Measurements from ENCODE around the gene KRTAP5-10.
"Not testable (repeated sequence)": the region's sequence is repeated elsewhere in the genome, so short reads cannot be mapped to it uniquely, and the experiment has no call there.

The KRTAP5-10 gene
- total RNA-seq, result 0 to 0.15 (median 0) reads per million in 4 donors

DNA sequence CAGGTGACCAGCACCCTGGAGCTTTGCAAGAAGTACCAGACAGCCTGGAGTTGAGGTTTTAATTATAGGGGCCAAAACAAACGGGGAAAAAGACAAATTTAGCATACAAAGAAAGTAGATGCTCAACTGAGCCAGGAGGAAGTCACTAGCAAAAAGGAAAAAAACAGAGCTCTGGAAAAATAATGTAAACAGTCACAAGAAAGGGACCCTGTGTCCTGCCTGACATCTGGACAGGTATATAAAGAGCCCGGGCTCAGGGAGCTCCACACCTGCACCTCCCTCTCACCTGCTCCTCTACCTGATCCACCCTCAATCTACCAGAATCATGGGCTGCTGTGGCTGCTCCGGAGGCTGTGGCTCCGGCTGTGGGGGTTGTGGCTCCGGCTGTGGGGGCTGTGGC lies at the start of gene KRTAP5-10:
Gene KRTAP5-10 (plus strand): TSS at position 301 of the 400 bp plus-strand sequence. CDS start 25 bp downstream, at position 326.
- DNase-seq, result no peak

DNA sequence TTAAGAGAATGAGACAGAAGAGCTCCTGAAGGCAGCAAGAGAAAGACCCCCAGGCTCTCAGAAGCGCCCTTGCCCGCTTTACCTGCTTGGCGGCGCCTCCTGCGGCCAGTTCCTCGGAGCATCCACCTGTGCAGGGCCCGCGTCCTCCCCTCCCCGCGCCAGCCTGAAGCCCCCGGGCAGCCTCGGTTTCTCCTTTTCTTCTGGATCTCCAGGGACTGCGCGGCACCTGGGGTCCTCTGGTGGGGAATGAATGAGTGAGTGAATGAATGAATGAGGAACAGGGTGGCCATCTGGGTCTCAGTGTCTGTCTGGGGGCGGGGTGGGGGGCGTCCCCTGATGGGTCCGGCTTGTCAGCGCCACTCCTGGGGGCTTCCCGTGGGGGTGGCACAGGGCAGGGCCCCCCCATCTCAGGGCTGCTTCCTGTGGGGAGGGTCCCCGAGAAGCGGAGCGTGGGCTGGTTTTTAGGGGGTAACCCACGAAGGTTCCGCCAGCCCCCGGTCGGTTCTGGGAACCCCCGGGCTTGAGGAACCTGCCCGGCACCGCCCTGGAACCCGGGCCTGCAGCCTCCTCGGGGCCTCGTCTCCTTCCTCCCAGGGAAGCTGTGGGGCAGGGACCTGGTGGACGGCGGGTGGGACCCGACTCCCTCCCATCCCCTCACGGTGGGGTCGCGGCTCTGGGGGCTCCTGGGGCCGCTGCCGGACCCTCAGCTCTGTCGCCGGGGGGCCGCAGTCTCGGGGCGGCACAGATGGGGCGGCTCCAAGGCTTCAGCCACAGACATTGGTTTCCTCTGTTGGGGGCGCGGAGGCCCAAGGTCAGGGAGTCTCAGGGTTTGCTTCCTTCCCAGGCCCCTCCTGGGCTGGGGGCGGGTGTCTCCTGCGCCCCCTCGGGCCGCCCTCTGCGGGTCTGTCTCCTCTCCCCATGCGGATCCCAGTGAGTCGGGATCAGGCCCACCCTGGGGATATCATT lies 46.6 kb upstream of the KRTAP5-10 start:
- no peak for DNase-seq

GRCh38 chr11:71519546-71519945 lies 45.8 kb upstream of the KRTAP5-10 start:
- no peak for DNase-seq

GRCh38 chr11:71525188-71525937 lies 40.0 kb upstream of the KRTAP5-10 start:
- no peak for DNase-seq

- DNase-seq, result no peak
These were observed 39.3 kb upstream of the KRTAP5-10 start for GRCh38 chr11:71525938-71526495.

DNA sequence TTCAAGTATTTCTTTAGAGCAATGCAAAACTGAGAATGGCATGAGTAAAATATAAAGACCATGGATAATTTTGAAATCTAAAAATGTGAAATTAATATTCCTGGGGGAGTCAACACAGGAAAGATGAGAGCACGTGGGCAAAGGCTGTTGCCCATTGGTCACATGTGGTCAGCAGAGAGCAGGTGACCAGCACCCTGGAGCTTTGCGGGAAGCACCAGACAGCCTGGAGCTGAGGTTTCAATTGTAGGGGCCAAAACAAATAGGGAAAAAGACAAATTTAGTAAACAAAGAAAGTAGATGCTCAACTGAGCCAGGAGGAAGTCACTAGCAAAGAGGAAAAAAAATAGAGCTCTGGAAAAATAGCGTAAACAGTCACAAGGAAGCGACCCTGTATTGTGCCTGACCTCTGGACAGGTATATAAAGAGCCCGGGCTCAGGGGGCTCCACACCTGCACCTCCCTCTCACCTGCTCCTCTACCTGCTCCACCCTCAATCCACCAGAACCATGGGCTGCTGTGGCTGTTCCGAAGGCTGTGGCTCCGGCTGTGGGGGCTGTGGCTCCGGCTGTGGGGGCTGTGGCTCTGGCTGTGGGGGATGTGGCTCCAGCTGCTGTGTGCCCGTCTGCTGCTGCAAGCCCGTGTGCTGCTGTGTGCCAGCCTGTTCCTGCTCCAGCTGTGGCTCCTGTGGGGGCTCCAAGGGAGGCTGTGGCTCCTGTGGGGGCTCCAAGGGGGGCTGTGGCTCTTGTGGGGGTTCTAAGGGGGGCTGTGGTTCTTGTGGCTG lies 38.4 kb upstream of the KRTAP5-10 start, which contains the start of gene KRTAP5-7:
Gene KRTAP5-7 (plus strand): TSS at position 472 of the 780 bp plus-strand sequence. CDS start 34 bp downstream, at position 506.
- not testable (repeated sequence) for DNase-seq

GRCh38 chr11:71527576-71528210 lies 37.7 kb upstream of the KRTAP5-10 start:
- DNase-seq, result no peak

- no peak for DNase-seq
These were observed 34.8 kb upstream of the KRTAP5-10 start for GRCh38 chr11:71530602-71531001.

GRCh38 chr11:71532036-71532610 lies 33.2 kb upstream of the KRTAP5-10 start:
- no peak for DNase-seq

DNA sequence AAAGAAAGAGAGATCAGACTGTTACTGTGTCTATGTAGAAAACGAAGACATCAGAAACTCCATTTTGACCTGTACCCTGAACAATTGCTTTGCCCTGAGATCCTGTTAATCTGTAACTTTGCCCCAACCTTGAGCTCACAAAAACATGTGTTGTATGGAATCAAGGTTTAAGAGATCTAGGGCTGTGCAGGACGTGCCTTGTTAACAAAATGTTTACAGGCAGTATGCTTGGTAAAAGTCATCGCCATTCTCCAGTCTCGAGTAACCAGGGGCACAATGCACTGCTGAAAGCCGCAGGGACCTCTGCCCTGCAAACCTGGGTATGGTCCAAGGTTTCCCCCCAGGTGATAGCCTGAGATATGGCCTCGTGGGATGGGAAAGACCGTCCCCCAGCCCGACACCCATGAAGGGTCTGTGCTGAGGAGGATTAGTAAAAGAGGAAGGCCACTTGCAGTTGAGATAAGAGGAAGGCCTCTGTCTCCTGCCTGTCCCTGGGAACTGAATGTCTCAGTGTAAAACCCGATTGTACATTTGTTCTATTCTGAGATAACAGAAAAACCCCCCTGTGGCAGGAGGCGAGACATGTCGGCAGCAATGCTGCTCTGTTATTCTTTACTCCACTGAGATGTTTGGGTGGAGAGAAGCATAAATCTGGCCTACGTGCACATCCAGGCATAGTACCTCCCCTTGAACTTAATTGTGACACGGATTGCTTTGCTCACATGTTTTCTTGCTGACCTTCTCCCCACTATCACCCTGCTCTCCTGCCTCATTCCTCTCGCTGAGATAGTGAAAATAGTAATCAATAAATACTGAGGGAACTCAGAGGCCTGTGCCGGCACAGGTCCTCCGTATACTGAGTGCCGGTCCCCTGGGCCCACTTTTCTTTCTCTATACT lies 30.4 kb upstream of the KRTAP5-10 start:
- not testable (repeated sequence) for DNase-seq

DNA sequence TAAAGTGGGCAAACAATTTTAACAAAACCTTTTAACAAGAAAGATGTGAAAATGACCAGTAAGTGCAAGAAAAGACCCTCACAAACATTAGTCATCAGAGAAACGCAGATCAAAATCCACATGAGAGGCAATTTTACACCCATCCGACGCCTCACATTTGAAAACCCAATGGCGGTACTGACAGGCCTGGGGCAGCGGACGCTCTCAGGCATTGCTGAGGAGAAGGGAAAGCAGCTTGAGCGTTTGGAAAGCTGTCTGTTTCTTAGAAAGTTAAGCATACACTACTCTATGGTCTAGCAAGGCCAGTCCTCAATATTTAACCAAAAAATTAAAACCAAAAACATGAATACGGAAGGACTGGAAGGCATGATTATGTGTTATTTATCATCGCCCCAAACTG lies 29.5 kb upstream of the KRTAP5-10 start:
- DNase-seq, result no peak

GRCh38 chr11:71537537-71537936 lies 27.8 kb upstream of the KRTAP5-10 start:
- no peak for DNase-seq

GRCh38 chr11:71537977-71538665 lies 27.2 kb upstream of the KRTAP5-10 start, which contains the start of gene KRTAP5-8:
Gene KRTAP5-8, plus strand, starts transcription at chr11:71538025. Its CDS starts 31 bp downstream, at chr11:71538056.
- not testable (repeated sequence) for DNase-seq

- no peak for DNase-seq
These were observed 26.7 kb upstream of the KRTAP5-10 start for GRCh38 chr11:71538666-71538990.

- DNase-seq, result no peak
These were observed 26.3 kb upstream of the KRTAP5-10 start for GRCh38 chr11:71539017-71539416.

- not testable (repeated sequence) for DNase-seq
These were observed 25.4 kb upstream of the KRTAP5-10 start for GRCh38 chr11:71539971-71540370.

DNA sequence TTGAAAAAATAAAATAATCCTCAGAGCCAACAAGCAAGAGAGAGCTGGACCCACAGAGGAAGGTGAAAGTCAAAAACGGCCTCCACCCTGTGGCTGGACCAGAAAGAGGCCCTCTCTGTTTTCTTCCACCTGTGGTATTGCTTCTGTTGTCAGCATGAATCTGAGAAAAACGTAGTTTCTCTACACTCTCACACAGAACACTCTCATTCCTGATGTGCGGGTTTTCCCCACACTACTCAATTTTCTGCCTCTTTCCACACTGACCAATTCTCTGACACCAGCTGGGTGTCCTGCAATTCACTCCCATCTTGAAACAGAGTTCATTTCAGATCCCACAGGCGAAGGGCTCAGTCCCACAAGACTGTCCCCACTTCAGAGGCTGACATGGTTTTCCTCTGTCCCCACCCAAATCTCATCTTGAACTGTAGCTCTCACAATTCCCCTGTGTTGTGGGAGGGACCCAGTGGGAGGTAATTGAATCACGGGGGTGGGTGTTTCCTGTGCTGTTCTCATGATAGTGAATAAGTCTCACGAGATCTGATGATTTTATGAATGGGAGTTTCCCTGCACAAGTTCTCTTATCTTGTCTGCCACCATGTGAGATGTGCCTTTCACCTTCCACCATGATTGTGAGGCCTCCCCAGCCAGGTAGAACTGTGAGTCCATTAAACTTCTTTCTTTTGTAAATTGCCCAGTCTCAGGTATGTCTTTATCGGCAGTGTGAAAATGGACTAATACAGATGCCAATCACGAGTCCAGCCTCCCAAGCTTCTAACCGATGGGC lies 24.6 kb upstream of the KRTAP5-10 start:
- DNase-seq, result not testable (repeated sequence)

DNA sequence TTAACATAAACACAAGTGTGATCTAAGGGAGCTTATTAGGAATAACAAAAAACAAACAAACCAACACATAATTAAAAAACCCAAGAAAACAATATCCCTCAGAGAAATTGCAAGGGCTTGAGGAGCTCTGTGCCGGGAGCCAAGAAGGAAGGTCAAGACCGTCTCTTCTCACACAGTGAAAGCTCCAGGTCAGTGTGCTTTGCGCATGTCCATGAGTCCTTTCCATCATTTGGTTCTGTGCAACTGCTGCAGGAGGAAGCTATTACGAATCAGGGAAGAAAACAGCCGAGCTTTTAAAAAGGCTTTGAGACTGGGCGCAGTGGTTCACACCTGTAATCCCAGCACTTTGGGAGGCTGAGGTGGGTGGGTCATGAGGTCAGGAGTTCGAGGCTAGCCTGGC lies 23.0 kb upstream of the KRTAP5-10 start:
- DNase-seq, result no peak

All from T-helper 1 cell (primary cell).